ENCODE results near the gene ASGR1. TPM values are rescaled to one million over a fixed set of nuclear protein-coding genes. Genes with fewer than 3 reads are reported as not detected.

ASGR1 gene
- total RNA-seq, 3 donors from 2014 or later = 0.35 to 1.6 (median 1.2) TPM

DNA sequence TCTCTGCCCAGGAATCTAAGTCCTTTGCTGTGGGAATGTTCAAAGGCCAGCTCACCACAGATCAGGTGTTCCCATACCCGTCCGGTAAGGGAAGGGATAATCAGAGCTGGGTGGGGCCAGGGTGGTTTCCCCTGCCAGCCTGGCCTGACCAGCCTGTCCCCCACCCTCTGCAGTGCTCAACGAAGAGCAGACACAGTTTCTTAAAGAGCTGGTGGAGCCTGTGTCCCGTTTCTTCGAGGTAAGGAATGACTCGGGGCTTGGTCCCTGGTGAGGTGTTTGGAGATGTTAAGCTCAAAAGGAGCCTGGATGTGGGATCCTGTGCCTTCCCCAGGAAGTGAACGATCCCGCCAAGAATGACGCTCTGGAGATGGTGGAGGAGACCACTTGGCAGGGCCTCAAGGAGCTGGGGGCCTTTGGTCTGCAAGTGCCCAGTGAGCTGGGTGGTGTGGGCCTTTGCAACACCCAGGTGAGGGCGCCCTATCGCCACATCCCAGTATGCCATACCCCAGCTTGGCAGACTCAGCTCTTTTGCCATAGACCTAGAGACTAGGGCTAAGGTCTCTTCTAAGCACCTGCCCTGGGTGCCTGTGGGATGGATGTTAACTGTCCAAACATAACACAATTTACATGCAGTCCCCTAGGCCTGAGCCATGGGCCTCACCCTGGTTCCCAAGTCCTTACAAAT lies 41.6 kb upstream of the ASGR1 start:
- Histone ChIP-seq H3K4me1 (ENCODE audit: low read depth) (peaks cover 35% of the 10 kb centered on the region), H3K4me3 (peak overlapping the region; percentile 14), H3K9me3 (no peaks in the 10 kb centered on the region), H3K36me3 (ENCODE audit: low read depth) (peaks cover 8% of the 10 kb centered on the region)
- ATAC-seq (peak; percentile 73), DNase-seq (peak; percentile 75 to 79 (median 77))
- TF ChIP-seq, protein P1, sequence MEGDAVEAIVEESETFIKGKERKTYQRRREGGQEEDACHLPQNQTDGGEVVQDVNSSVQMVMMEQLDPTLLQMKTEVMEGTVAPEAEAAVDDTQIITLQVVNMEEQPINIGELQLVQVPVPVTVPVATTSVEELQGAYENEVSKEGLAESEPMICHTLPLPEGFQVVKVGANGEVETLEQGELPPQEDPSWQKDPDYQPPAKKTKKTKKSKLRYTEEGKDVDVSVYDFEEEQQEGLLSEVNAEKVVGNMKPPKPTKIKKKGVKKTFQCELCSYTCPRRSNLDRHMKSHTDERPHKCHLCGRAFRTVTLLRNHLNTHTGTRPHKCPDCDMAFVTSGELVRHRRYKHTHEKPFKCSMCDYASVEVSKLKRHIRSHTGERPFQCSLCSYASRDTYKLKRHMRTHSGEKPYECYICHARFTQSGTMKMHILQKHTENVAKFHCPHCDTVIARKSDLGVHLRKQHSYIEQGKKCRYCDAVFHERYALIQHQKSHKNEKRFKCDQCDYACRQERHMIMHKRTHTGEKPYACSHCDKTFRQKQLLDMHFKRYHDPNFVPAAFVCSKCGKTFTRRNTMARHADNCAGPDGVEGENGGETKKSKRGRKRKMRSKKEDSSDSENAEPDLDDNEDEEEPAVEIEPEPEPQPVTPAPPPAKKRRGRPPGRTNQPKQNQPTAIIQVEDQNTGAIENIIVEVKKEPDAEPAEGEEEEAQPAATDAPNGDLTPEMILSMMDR (IDR thresholded peaks at IDR 0.05) = peak; percentile 30
- intact Hi-C loops (cut with DNase I, micrococcal nuclease) = no loop called here

DNA sequence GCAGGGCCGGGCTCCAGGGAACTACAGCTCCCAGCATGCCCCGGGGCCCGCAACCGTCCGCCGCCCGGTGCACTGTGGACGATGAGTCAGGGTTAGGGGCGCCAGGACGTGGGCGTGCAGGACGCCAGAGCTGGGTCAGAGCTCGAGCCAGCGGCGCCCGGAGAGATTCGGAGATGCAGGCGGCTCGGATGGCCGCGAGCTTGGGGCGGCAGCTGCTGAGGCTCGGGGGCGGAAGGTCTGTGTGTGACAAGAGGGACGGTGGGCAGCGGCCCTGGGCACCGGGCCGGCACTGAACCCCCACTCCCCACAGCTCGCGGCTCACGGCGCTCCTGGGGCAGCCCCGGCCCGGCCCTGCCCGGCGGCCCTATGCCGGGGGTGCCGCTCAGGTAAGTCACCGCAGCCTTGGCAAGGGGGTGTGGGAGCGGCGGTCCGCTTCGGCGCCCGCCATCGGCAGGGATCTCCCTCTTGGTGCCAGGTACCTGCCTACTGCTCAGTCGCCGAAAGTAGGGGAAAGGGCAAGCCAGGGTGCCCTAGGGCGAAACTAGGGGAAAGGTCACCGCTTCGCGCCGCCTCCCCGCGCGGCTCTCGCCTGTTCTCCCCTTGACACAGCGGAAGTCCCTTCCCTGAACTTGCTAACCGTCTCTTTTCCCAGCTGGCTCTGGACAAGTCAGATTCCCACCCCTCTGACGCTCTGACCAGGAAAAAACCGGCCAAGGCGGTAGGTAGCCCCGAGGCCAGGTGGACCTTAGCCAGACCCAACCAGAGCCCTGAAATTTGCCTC lies 40.8 kb upstream of the ASGR1 start, which contains the start of the genes ACADVL and DLG4:
Gene ACADVL (plus strand): TSS at position 127 of the 781 bp plus-strand sequence. CDS start 47 bp downstream, at position 174.
Gene DLG4 (minus strand): TSS at position 25 of the 781 bp plus-strand sequence.
- intact Hi-C loops (cut with DNase I, micrococcal nuclease) = no loop called here
- peak; percentile 82 for ATAC-seq
- Histone ChIP-seq H3K36me3 (ENCODE audit: low read depth) (peaks cover 8% of the 10 kb centered on the region), H3K4me1 (ENCODE audit: low read depth) (peaks cover 39% of the 10 kb centered on the region), H3K9me3 (no peaks in the 10 kb centered on the region), H3K4me3 (peak within 1 kb of the TSS; percentile 94)
- peak; percentile 89 to 93 (median 90) for DNase-seq
- TF ChIP-seq, protein P1 (IDR thresholded peaks at IDR 0.05) = no peak

DNA sequence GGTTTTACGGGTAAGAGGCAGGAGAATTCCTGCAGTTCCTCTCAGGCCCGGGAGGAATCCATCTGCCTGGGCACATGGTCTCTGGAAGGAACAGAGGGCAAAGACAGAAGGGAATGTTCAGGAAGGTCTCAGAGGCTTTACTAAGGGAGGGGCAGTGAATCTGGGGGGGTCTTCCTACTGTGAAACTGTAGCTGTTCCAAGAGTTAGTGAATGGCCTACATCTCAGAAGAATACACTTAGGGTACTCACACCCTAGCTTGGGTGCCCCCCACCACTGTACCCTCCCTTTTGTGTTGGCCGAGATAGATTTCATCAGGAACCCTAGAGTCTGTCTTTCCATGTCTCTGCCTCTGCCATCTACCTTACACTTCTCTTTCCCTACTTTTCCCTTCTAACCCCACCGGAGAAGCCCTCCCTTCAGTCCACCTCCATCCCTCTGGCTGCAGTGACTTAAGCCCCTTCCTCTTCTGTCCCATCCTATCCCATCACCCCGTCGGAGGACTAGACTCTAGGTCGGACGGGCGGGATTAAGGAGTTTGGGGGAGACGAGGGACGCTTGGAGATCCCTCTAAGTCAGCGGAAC lies 40.1 kb upstream of the ASGR1 start:
- H3K4me3 ChIP-seq = peak overlapping the region; percentile 94
- H3K9me3 ChIP-seq = no peaks in the 10 kb centered on the region
- no peak for ATAC-seq
- DNase-seq = no peak
- peaks cover 2% of the 10 kb centered on the region for H3K36me3 ChIP-seq (ENCODE audit: low read depth)
- TF ChIP-seq, protein P1 (IDR thresholded peaks at IDR 0.05) = no peak
- intact Hi-C loops (cut with DNase I, micrococcal nuclease) = no loop called here
- H3K4me1 ChIP-seq (ENCODE audit: low read depth) = peaks cover 45% of the 10 kb centered on the region

DNA sequence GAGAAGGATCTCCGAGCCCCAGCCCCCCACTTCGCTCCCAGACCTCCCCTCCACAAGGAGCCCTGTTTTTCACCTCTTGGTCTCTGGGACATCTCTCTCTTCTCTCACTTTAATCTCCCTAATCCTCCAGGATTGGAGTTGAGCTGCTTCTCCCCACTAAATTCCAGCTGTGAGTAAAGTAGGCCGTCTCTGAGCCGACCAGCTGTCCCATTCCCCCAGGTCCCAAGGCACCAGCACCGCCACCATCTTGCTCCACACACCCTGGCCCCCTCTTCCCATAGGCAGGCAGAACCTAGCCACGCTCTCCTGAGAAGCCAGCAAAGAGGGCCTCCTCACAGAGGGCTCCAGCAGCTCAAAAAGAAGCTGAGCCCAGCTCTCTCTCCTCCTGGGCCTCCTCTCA lies 39.6 kb upstream of the ASGR1 start:
- intact Hi-C loops (cut with DNase I, micrococcal nuclease) = no loop called here
- no peak overlapping the region for H3K4me3 ChIP-seq
- no peaks in the 10 kb centered on the region for H3K9me3 ChIP-seq
- TF ChIP-seq, protein P1 (IDR thresholded peaks at IDR 0.05) = no peak
- ATAC-seq (no peak), DNase-seq (peak in 1 of 3 donors; percentile 42)
- H3K4me1 ChIP-seq (ENCODE audit: low read depth) = peaks cover 51% of the 10 kb centered on the region
- H3K36me3 ChIP-seq (ENCODE audit: low read depth) = no peaks in the 10 kb centered on the region

DNA sequence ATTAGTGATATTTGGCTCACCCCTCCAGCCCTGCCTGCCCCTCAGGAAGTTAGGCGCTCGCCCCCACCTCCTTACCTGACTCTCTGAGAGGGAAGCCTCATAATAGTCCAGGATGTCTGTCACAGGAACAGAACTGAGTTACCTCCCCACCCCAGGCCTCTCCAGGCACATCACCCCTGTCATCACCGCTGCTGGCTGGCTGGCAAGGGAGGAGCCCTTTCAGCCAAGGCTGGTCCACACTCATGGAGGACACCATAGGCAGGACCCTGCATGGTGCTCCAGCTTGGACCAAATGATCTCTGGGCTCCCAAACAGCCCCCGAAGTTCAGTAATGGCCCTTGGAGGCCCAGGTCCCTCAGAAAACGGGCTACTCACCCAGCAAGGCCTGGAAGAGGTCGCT lies 39.0 kb upstream of the ASGR1 start:
- intact Hi-C loops (cut with DNase I, micrococcal nuclease) = no loop called here
- no peak for ATAC-seq

More for the DNA sequence above, 39.0 kb upstream of the ASGR1 start:
- Histone ChIP-seq H3K4me1 (ENCODE audit: low read depth) (peaks cover 52% of the 10 kb centered on the region), H3K36me3 (ENCODE audit: low read depth) (no peaks in the 10 kb centered on the region), H3K9me3 (no peaks in the 10 kb centered on the region), H3K4me3 (no peak overlapping the region)
- TF ChIP-seq, protein P1 (IDR thresholded peaks at IDR 0.05) = no peak
- DNase-seq = no peak

Measured in mucosa of descending colon (tissue), 3 donors.